Choroid plexus epithelial cell (primary cell): ENCODE results near the gene STAG1.
"Not testable (repeated sequence)": the region's sequence is repeated elsewhere in the genome, so short reads cannot be mapped to it uniquely, and the experiment has no call there.

Experiments used
- DNase-seq: peaks from one replicate; pipeline ENCODE4 v3.0.0-alpha.2; 2010; ENCODE audit warnings: low read depth
- H3K4me3 ChIP-seq: 2 replicates; pipeline ENCODE4 v1.5.1; 2011; ENCODE audit warnings: low read depth, mild to moderate bottlenecking, control low read depth, low read length, moderate library complexity
- CTCF ChIP-seq: conservative IDR thresholded peaks from 2 replicates; pipeline ENCODE4 v1.5.1; 2011; ENCODE audit warnings: low read depth, mild to moderate bottlenecking, control low read depth, inconsistent platforms, low read length, moderate library complexity

The STAG1 gene

GRCh38 chr3:136745916-136746315 is 6.3 kb downstream of the STAG1 start:
- no peak for TF ChIP-seq CTCF
- DNase-seq, result no peak
- no peak overlapping the region for H3K4me3 ChIP-seq

GRCh38 chr3:136741063-136741462 is 11.1 kb downstream of the STAG1 start:
- H3K4me3 ChIP-seq, result no peak overlapping the region
- DNase-seq, result no peak
- no peak for TF ChIP-seq CTCF

GRCh38 chr3:136740351-136740958 is 11.7 kb downstream of the STAG1 start:
- no peak overlapping the region for H3K4me3 ChIP-seq
- DNase-seq, result no peak
- TF ChIP-seq CTCF, result no peak

DNA sequence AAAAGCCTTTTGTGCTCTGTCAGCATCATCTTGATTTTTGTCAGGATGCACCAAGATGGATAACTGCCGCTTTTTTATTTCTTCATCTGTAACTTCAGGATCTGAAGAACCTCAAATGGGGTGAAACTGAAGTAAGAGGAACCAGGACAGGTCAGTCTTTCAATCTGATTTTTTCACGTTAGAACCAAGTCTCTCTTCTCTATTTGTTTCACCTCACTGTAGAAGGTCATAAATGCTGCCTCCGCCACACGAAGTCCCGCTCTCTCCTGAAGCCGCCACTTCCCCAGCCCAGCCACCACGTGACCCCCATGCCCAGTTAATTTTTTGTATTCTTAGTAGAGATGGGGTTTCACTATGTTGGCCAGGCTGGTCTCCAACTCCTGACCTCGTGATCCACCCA is 15.2 kb downstream of the STAG1 start:
- H3K4me3 ChIP-seq, DNase-seq: not testable (repeated sequence)

DNA sequence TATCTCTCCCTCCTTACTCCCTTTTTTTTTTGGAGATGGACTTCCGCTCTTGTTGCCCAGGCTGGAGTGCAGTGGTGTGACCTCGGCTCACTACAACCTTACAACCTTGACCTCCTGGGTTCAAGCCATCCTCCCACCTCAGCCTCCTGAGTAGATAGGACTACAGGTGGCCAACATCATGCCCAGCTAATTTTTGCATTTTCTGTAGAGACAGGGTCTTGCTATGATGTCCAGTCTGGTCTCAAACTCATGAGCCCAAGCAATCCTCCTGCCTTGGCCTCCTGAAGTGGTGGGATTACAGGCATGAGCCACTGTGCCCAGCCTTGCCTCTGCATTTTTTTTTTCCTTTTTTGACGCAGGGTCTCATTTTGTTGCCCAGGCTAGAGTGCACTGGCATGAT is 17.1 kb downstream of the STAG1 start:
- no peak for DNase-seq
- H3K4me3 ChIP-seq, result no peak overlapping the region
- TF ChIP-seq CTCF, result no peak

- no peak overlapping the region for H3K4me3 ChIP-seq
- no peak for DNase-seq
- TF ChIP-seq CTCF, result peak; percentile 9
Observed at GRCh38 chr3:136734382-136735070, 17.7 kb downstream of the STAG1 start.

DNA sequence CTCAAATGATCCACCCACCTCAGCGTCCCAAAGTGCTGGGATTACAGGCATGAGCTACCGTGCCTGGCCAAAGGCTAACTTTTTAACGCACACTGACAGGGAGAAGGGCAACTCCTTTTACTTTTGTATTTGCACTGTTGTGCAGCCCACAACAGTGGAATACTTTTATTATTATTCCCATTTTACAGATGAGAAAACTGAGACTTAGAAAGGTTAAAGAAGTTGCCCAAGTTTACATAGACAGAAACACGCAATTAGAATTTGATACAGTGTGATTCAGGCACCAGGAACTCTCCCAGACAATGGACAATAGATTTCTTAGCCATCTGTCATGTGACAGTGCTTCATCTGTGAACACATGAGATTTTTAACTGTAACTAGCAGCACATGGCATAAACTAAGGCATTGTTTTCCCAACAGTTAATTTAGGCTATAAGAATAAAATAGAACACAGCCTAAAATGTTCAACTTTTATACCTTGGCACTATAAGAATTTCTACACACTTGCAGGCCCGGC is 18.8 kb downstream of the STAG1 start:
- DNase-seq, result no peak
- no peak overlapping the region for H3K4me3 ChIP-seq
- TF ChIP-seq CTCF, result no peak
